RWPE2 (cell line): ENCODE measurements around the gene LRRC19.

Experiments used
- ATAC-seq: fragments of 200-7000 bp; cut with Tn5 transposase; 3 replicates; pipeline ENCODE4 v1.9.1; 2021; ENCODE audit warnings: low read depth
- DNase-seq: peaks from one replicate; pipeline ENCODE4 v3.0.0-alpha.2; 2020; ENCODE audit warnings: low spot score
- H3K27ac ChIP-seq: fragments of 450-650 bp; 2 replicates; pipeline ENCODE4 v1.5.1; 2017; ENCODE audit warnings: mild to moderate bottlenecking; ENCODE audit not compliant: poor library complexity, severe bottlenecking
- H3K27me3 ChIP-seq: fragments of 250-450 bp; sonication (Bioruptor Pico); 2 replicates; pipeline ENCODE4 v1.5.1; 2021; ENCODE audit warnings: mild to moderate bottlenecking, moderate library complexity; ENCODE audit not compliant: insufficient read depth, poor library complexity, severe bottlenecking
- H3K36me3 ChIP-seq: fragments of 250-450 bp; sonication (Bioruptor Pico); 2 replicates; pipeline ENCODE4 v1.5.1; 2020; ENCODE audit warnings: low read depth, mild to moderate bottlenecking, moderate library complexity
- H3K4me1 ChIP-seq: fragments of 250-450 bp; sonication (Bioruptor Pico); 2 replicates; pipeline ENCODE4 v1.5.1; 2021; ENCODE audit warnings: mild to moderate bottlenecking, moderate library complexity; ENCODE audit not compliant: insufficient read depth, poor library complexity, severe bottlenecking
- H3K4me3 ChIP-seq: fragments of 250-450 bp; sonication (Bioruptor Pico); 2 replicates; pipeline ENCODE4 v1.5.1; 2021; ENCODE audit warnings: mild to moderate bottlenecking, moderate library complexity; ENCODE audit not compliant: severe bottlenecking
- H3K9me3 ChIP-seq: fragments of 250-450 bp; sonication (Bioruptor Pico); 2 replicates; pipeline ENCODE4 v1.5.1; 2021; ENCODE audit warnings: mild to moderate bottlenecking, moderate library complexity; ENCODE audit not compliant: severe bottlenecking
- CTCF ChIP-seq: fragments of 450-650 bp; IDR thresholded peaks from one replicate; pipeline ENCODE4 v1.5.1; 2017; ENCODE audit warnings: mild to moderate bottlenecking, moderate library complexity; ENCODE audit not compliant: poor library complexity, severe bottlenecking

LRRC19 gene

DNA sequence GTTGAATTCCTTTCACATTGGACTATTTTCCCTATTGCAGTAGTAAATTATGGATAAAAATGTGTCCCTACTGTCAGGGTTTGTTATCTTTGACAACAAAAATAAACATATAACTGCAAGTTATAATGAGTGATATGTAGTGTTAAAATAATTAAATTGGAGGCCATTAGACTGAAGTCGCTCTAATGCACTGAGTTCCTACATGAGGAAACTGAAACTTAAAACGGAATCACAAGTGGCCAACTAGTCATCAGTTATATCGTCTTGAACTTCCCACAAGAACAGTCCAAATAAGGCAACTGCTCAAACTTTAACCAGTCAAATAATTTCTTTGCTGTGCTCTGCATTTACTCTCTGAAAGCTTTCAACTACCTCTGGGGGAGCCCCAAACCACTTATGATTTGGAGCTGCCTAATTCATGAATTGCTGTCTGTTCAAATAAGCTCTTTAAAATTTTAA, 51.4 kb downstream of the LRRC19 start:
- H3K4me3 ChIP-seq, result no peak overlapping the region

DNA sequence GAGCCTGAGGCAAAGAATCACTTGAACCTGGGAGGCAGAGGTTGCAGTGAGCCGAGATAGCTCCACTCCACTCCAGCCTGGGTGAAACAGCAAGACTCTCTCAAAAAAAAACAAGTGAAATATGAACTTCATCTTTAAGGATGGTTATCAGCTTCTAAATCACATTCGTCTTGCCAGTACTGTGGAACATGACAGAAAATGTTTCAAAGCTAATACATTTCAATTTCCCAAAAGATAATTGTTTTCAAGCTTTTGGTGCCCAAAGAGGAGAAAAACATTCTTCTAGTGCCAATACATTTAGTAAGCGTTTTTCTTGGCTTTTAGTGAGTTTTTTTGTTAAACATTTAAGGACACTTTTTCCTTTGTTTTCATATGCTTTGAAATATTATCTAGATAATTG, 53.7 kb downstream of the LRRC19 start:
- DNase-seq, result no peak
- TF ChIP-seq CTCF, result no peak

More for the DNA sequence above, 51.4 kb downstream of the LRRC19 start:
- DNase-seq, result no peak
- no peak for TF ChIP-seq CTCF
- Histone ChIP-seq H3K4me1 (peaks cover 5% of the 10 kb centered on the region), H3K9me3 (no peaks in the 10 kb centered on the region), H3K27me3 (no peaks in the 10 kb centered on the region), H3K36me3 (no peaks in the 10 kb centered on the region), H3K27ac (no peak overlapping the region)
- ATAC-seq, result no peak

DNA sequence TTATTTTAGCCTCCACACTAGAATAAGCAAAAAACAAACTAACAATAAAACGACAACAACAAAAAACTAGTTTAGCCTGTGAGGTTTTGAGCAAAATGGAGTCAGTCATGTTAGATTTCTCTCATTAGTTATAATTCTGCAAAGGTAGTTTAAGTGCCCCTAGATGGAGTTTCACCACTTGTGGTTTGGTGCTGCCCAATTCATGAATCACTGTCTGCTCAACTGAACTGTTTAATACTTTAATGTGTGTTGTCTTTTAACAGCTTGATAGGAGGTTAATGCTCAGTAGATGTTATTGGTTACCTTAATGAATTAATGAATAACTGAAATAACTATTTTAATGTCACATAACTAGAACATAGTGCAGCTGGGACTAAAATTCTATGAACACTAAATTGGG, 55.0 kb downstream of the LRRC19 start:
- H3K27ac ChIP-seq, result no peak overlapping the region
- DNase-seq (no peak), ATAC-seq (no peak)
- no peak overlapping the region for H3K4me3 ChIP-seq
- no peaks in the 10 kb centered on the region for H3K27me3 ChIP-seq
- H3K36me3 ChIP-seq, result no peaks in the 10 kb centered on the region
- H3K4me1 ChIP-seq, result peaks cover 3% of the 10 kb centered on the region
- TF ChIP-seq CTCF, result no peak
- H3K9me3 ChIP-seq, result no peaks in the 10 kb centered on the region

More for the DNA sequence above, 53.7 kb downstream of the LRRC19 start:
- no peaks in the 10 kb centered on the region for H3K36me3 ChIP-seq
- no peaks in the 10 kb centered on the region for H3K27me3 ChIP-seq
- no peak for ATAC-seq
- H3K4me3 ChIP-seq, result no peak overlapping the region
- H3K27ac ChIP-seq, result no peak overlapping the region
- H3K4me1 ChIP-seq, result peaks cover 3% of the 10 kb centered on the region
- no peaks in the 10 kb centered on the region for H3K9me3 ChIP-seq

- TF ChIP-seq CTCF, result no peak
- Histone ChIP-seq H3K4me3 (no peak overlapping the region), H3K4me1 (peaks cover 3% of the 10 kb centered on the region), H3K27me3 (no peaks in the 10 kb centered on the region), H3K9me3 (no peaks in the 10 kb centered on the region), H3K36me3 (no peaks in the 10 kb centered on the region; the same call in 1 of the 2 replicates), H3K27ac (peak overlapping the region; percentile 7)
- no peak for ATAC-seq
- DNase-seq, result no peak
These were observed 55.8 kb downstream of the LRRC19 start for GRCh38 chr9:26949637-26950069.

- H3K4me1 ChIP-seq, result peaks cover 8% of the 10 kb centered on the region
- H3K27ac ChIP-seq, result peak overlapping the region; percentile 71
- H3K9me3 ChIP-seq, result no peaks in the 10 kb centered on the region
- no peak for TF ChIP-seq CTCF
- H3K4me3 ChIP-seq, result peak overlapping the region; percentile 96
- ATAC-seq (no peak), DNase-seq (no peak)
- H3K36me3 ChIP-seq, result peaks cover 10% of the 10 kb centered on the region
- no peaks in the 10 kb centered on the region for H3K27me3 ChIP-seq
These were observed 57.7 kb downstream of the LRRC19 start for GRCh38 chr9:26947736-26948135.
